KOPT-K1 (cell line): ENCODE measurements around the gene TMTC2.

Experiments used
- H3K27ac ChIP-seq: fragments of 200-600 bp; sonication (generic); 2 replicates; pipeline ENCODE4 v1.5.1; 2016; ENCODE audit warnings: antibody characterized with exemption, mild to moderate bottlenecking, low read depth, low read length; ENCODE audit not compliant: poor library complexity, severe bottlenecking
- H3K36me3 ChIP-seq: fragments of 200-600 bp; sonication (generic); 2 replicates; pipeline ENCODE4 v1.5.1; 2017; ENCODE audit warnings: antibody characterized with exemption, mild to moderate bottlenecking, low read length, moderate library complexity; ENCODE audit not compliant: insufficient read depth
- H3K9me3 ChIP-seq: fragments of 200-600 bp; sonication (generic); 2 replicates; pipeline ENCODE4 v1.5.1; 2017; ENCODE audit warnings: antibody characterized with exemption, low read length, mild to moderate bottlenecking; ENCODE audit not compliant: insufficient read depth, poor library complexity, severe bottlenecking

The TMTC2 gene

DNA sequence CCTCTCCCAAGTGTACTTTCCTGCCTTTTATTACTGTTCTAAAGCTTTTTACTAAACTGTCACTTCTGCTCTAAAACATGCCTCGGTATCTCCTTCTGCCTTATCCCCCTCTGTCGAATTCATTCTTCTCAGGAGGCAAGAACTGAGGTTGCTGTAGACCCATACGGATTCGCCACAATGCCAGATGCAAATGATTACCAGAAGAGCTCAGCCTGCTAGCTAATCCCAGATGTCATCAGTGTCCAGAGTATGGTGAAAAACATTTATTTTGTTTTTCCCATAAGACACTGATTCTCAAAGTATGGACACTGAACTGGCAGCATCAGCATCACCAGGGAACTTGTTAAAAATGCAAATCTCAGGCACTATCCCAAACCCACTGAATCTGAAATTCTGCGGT lies 359.3 kb downstream of the TMTC2 start:
- H3K27ac ChIP-seq, result no peak overlapping the region
- no peaks in the 10 kb centered on the region for H3K9me3 ChIP-seq
- H3K36me3 ChIP-seq, result no peaks in the 10 kb centered on the region

DNA sequence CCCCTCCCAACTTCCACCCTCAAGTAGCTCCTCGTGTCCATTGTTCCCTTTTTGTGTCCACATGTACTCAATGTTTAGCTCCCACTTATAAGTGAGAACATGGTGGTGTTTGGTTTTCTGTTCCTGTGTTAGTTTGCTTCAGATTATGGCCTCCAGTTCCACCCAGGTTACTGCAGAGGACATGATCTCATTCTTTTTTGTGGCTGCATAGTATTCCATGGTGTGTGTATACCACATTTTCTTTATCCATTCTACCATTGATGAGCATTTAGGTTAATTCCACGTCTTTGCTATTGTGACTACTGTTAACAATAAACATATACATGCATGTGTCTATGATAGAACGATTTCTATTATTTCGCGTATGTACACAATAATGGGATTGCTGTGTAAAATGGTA lies 362.6 kb downstream of the TMTC2 start:
- Histone ChIP-seq H3K9me3 (no peaks in the 10 kb centered on the region), H3K27ac (no peak overlapping the region), H3K36me3 (no peaks in the 10 kb centered on the region)

DNA sequence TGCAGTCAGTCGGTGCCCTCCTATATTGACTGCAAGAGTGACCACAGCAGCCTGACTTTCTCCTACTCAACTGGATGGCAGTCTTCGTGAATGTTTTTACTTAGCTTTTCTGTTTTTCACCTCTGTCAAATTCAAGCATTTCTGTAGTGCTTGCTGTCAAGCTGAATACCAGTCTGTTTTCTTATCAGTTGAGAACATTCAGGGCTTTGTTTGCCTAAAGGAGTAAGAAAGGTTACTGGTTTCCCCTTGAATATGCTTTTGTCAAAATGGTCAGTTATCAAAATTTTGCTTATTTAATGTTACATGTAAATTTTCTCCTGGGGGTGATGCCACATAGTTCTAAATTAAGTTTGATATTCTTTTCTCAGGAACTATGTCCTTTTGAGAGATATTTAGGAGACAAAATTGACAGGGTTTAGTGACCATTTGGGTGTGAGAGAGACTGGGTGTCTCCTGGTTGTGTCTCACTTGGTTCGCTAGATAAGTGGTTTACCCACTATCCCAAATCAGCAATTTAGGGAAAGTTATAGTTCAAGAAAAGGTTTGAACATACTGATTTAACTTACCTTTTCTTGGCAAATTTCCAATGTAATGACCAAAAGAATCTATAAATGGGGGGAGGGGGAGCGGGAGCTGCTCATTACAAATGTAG lies 366.3 kb downstream of the TMTC2 start:
- H3K36me3 ChIP-seq, result no peaks in the 10 kb centered on the region
- H3K9me3 ChIP-seq, result no peaks in the 10 kb centered on the region
- H3K27ac ChIP-seq, result no peak overlapping the region

DNA sequence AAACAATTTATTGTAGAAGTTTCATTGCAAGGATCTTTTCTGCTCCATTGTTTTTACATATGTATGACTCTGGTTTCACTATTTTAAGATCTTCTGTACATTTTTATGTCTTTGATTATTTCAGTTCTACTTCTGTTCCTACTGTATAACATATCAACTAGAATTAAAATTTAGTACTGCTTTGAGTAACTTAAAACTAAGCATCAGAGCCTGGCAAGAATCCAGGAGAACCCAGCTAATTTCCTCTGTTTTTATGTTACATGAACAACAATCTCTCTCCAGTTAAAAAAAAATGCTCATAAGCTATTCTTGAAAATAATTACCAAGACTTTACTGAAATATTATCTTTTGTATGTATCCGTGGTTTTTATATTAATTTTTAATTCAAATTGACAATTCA lies 370.7 kb downstream of the TMTC2 start:
- no peaks in the 10 kb centered on the region for H3K36me3 ChIP-seq
- H3K9me3 ChIP-seq, result no peaks in the 10 kb centered on the region
- H3K27ac ChIP-seq, result no peak overlapping the region

DNA sequence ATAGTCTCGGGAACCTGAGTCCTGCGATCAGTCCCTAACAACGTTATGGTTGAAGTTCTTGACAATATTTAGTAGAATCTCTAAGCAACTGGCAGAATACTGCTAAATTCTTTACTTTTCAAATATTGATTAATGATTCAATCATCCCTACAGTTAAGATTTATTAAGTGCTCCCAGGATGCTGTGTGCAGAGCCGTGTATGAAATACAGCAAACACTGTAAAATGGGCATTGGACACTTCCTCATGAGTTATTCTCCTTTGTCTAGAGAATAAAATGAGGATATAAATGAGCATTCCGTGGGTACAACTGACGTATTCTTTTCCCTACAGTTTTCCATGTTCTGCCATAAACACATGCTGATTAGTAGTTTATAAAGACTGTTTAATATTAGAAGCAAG lies 372.4 kb downstream of the TMTC2 start:
- no peaks in the 10 kb centered on the region for H3K36me3 ChIP-seq
- no peaks in the 10 kb centered on the region for H3K9me3 ChIP-seq

DNA sequence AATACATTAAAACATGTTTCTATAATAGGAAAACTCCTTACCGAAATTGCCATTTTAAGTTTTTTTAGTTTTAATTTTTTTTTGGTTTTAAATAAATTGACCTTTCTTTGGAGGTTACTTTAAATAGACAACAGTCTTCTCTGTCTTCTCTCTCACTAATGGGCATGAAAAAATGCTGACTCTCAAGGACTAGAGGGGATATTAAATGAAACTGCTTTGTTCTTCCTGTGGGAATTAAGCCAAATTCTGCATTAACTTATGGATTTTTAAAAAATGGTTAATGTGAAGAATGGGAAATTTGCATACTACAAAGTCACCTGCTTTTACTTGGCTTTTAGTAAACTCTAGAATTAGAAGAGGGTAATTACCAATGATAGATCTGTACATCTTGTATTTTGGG lies 378.9 kb downstream of the TMTC2 start:
- no peaks in the 10 kb centered on the region for H3K36me3 ChIP-seq
- no peaks in the 10 kb centered on the region for H3K9me3 ChIP-seq

More for the DNA sequence above, 372.4 kb downstream of the TMTC2 start:
- no peak overlapping the region for H3K27ac ChIP-seq

DNA sequence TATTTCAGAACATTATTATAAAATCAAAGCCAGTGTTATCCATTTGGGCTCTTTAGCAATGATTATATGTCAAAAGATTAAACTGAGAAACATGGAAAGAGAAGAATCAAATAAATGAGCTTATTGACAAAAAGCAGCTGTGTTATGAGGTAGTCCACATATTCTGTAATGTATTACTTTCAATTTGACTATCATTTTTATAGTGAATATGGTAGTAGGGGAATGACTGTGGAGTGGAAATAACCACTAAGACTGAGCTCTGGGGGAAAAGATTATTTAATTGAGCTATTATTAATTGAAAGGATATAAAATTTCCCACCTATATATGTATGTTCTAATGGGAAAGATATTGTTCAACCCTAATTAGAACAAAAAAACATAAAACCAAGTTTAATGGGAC lies 381.3 kb downstream of the TMTC2 start:
- no peaks in the 10 kb centered on the region for H3K9me3 ChIP-seq
- H3K36me3 ChIP-seq, result no peaks in the 10 kb centered on the region
- H3K27ac ChIP-seq, result no peak overlapping the region

More for the DNA sequence above, 378.9 kb downstream of the TMTC2 start:
- no peak overlapping the region for H3K27ac ChIP-seq

DNA sequence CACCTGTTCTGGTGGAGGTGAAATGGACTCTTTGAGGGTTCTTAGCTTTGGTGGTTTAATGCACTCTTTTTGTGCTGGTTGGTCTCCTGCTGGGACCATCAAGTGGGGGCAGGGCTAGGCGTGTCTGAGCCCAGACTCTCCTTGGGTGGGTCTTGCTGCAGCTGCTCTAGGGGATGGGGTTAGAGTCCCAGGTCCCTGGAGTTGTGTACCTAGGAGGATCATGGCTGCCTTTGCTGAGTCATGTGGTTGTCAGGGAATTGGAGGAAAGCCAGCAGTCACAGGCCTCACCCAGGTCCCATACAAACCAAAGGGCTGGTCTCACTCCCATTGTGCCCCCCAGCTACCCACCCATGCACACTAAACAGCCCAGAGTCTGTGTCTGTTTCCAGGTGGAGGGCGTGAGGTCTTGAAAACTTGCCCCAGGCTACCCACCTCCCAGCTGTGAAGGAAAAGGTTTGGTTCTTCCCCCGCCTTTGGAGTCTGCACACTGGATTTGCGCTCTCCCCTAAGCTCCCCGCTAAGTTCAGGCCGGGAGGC lies 387.7 kb downstream of the TMTC2 start:
- Histone ChIP-seq H3K9me3 (no peaks in the 10 kb centered on the region), H3K36me3 (no peaks in the 10 kb centered on the region), H3K27ac (no peak overlapping the region)

DNA sequence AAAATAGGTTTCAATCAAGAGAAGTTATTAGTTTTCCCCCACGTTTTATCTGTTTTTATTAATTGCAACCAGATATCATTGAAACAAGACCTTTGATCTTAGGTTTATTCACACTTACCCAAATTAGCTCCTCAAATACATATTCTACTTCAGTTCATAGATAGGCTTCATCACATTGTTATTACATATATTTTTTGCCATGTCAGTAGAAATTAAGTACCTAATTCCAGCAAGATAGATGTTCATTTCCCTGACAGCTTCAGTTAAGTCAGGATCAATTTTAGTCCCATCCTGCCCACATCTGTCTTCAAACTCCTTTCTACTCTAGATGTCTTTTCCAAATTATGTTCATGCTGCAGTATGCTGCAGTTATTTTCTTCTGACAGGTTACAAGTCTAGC lies 388.8 kb downstream of the TMTC2 start:
- Histone ChIP-seq H3K36me3 (no peaks in the 10 kb centered on the region), H3K9me3 (no peaks in the 10 kb centered on the region), H3K27ac (no peak overlapping the region)

DNA sequence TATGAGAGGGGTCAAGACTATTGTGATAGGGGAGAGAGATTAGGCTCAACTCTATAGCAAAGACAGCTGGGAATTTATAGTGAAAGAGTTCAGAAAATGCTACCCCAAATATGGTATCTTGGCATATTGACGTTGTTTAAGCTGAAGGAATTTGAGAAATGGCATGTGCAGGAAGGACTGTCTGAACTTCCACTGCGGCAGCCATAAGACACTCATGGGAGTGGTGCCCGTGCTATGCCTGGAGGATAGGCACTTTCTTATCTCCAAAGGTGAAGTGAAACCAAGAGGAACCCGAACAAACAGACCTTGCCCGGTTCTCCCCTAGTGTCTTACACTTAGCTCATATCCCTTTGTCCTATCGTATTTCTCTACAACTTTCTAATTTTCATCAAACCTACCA lies 390.3 kb downstream of the TMTC2 start:
- Histone ChIP-seq H3K9me3 (no peaks in the 10 kb centered on the region), H3K27ac (no peak overlapping the region), H3K36me3 (no peaks in the 10 kb centered on the region)

DNA sequence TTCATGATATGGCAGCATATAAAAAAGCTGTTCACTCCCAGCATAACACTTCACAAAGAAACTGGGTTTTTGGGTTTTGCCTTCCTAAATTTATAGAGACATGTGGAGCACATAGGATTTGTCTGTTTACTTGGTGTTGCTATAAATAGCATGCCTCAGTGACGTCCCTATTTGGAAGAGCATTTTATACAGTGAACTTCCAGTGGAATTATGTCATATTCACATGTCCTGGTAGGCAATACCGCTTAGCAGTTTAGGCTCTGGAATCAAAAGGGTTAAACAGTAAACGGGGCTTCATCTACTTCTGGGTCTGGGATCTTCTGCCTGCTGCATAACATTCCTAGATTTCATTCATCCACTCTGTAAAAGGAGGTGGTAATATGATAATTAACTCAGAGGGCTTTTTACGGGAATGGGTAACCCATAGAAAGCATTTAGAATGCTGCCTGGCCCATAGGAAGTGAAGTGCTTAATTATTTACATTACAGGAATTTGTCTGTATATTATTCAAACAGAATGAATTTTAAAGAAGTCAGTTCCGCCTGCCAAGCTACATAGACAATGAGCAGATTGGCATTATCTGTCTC lies 396.1 kb downstream of the TMTC2 start:
- Histone ChIP-seq H3K9me3 (no peaks in the 10 kb centered on the region), H3K27ac (no peak overlapping the region), H3K36me3 (no peaks in the 10 kb centered on the region)

DNA sequence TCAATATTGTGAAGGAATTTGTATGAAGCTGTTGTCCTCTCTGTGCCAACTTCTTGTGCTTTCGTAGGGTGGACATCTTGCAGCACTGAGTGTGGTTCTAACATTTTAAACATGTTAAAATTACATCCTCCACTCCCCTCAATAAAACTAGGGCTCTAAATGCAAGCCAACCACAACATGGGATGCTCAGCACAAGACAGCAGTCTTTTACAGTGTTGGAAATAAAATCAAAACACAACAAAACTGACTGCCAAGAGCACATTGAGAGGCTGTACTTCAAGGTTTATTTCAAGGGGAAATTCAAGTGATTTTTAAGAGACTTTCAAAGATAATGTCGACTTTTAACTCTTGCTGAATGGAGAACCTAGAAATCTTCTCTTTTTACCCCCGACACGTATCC lies 396.9 kb downstream of the TMTC2 start:
- Histone ChIP-seq H3K9me3 (no peaks in the 10 kb centered on the region), H3K36me3 (no peaks in the 10 kb centered on the region), H3K27ac (no peak overlapping the region)

DNA sequence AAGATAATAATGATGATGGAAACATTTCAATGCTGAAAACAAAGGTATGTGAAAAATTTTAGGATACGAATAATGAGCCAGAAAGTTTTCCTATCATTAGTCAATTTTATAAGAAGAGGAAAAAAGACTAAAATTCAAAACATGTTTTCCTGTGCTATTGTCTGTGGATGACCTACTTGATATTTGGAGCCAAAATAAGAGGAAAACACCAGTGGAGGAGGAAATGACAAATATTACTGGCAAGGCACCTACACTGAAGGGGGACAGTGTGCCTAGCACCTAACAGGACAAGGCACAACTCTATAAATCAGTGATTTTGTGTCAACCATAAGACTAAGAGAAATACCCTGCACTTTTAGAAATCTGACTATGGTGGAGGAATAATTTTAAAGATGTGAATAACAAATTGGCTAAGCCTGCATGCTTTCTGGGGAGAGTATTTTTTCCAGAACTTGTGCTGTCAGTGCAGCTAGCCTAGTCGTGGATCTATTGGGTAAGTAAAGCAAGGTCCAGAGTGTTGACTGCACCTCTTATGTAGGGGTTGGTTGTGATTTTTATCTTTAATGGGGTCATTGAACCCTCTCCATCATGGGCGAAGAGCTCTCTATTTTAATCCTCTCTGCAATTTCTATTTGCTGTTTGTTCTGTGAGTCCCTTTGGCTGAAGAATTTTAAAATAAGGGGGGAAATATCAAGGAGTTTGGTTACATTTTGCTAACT lies 398.0 kb downstream of the TMTC2 start:
- Histone ChIP-seq H3K27ac (no peak overlapping the region), H3K9me3 (no peaks in the 10 kb centered on the region), H3K36me3 (no peaks in the 10 kb centered on the region)

DNA sequence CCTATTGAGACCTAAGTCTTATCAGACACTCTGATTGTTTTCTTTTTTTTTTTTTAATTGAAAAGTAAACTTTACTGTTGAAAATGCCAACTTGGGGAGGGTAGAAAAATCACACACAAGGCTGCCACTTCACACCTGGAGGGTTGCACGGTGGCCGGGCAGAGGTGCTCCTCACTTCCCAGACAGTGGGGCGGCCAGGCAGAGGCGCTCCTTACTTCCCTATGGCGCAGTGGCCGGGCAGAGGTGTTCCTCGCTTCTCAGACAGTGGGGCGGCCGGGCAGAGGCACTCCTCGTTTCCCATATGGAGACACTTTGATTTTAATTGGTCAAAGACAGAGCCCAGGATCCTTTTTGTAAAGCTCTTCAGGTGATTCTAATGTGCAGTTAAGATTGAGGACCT lies 399.3 kb downstream of the TMTC2 start:
- no peak overlapping the region for H3K27ac ChIP-seq
- no peaks in the 10 kb centered on the region for H3K36me3 ChIP-seq
- no peaks in the 10 kb centered on the region for H3K9me3 ChIP-seq

DNA sequence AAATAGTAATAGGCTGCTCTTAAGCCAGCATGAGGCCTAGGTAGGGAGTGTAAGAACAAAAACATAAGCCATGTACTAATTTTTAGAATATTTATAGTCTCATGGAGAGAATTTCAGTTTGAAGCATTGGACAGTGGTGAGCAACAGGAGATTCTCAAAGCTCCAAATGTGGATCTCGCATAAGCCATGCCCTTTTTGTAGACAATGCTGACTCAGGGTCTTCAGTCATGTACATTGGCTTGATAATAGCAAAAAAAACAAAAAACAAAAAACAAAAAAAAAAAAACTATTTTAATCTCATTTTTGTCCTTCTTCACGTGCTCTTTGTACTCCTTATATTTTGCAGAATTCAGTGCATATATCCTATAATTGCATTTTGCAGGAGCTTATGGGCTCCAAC lies 402.9 kb downstream of the TMTC2 start:
- Histone ChIP-seq H3K9me3 (no peaks in the 10 kb centered on the region), H3K36me3 (no peaks in the 10 kb centered on the region), H3K27ac (no peak overlapping the region)
